NCI-H446 treated with DMSO at 0.1 percent for 48 hours (cell line): Measurements from ENCODE around the gene BDH1.

ENCODE experiments used
- DNase-seq: peaks from one replicate; lab custom pipeline; 2025; lab: John Stamatoyannopoulos, UW

The BDH1 gene

GRCh38 chr3:197460002-197460401 lies 95.8 kb downstream of the BDH1 start:
- DNase-seq = no peak
